HFFc6 (cell line): Measurements from ENCODE around the gene HBM. TPM values are rescaled to one million over a fixed set of nuclear protein-coding genes. Genes with fewer than 3 reads are reported as not detected.
"Not testable (repeated sequence)": the region's sequence is repeated elsewhere in the genome, so short reads cannot be mapped to it uniquely, and the experiment has no call there.

Experiments
- DNase-seq: peaks from one replicate; pipeline ENCODE4 v3.0.0-alpha.2; 2018
- H3K27ac Mint-ChIP-seq: 2 replicates; pipeline ENCODE4 v1.8.0; 2020; ENCODE audit warnings: mild to moderate bottlenecking, mixed read lengths
- H3K27me3 Mint-ChIP-seq: 2 replicates; pipeline ENCODE4 v1.8.0; 2021; ENCODE audit warnings: mild to moderate bottlenecking, moderate library complexity, mixed read lengths; ENCODE audit not compliant: insufficient read depth
- H3K36me3 Mint-ChIP-seq: 2 replicates; pipeline ENCODE4 v1.8.0; 2021; ENCODE audit warnings: low read depth, mixed read lengths
- H3K4me1 Mint-ChIP-seq: 2 replicates; pipeline ENCODE4 v1.8.0; 2020; ENCODE audit warnings: low read depth, mixed read lengths
- H3K4me3 Mint-ChIP-seq: 2 replicates; pipeline ENCODE4 v1.8.0; 2020; ENCODE audit warnings: mild to moderate bottlenecking, moderate library complexity, mixed read lengths
- H3K9me3 Mint-ChIP-seq: 2 replicates; pipeline ENCODE4 v1.8.0; 2020; ENCODE audit warnings: mild to moderate bottlenecking, mixed read lengths
- total RNA-seq, 6 experiments: library from RNA; stranded (reverse); fragmentation: NEBNext Ultra II Directional; extraction: Animal tissue kit (Norgen Biotek cat#: 25700); gene quantifications; 2 replicates in 1 of 6; 3 replicates in 5 of 6; pipeline ENCODE4 v1.2.3, GENCODE V29; 2021
- TF ChIP-seq, protein P1 (sequence below): fragments of 200-600 bp; sonication (generic); IDR thresholded peaks from 2 replicates; pipeline ENCODE4 v1.5.0; 2021; ENCODE audit warnings: antibody characterized with exemption, mild to moderate bottlenecking

The HBM gene
- total RNA-seq, 6 experiments from 2014 or later: not detected

DNA sequence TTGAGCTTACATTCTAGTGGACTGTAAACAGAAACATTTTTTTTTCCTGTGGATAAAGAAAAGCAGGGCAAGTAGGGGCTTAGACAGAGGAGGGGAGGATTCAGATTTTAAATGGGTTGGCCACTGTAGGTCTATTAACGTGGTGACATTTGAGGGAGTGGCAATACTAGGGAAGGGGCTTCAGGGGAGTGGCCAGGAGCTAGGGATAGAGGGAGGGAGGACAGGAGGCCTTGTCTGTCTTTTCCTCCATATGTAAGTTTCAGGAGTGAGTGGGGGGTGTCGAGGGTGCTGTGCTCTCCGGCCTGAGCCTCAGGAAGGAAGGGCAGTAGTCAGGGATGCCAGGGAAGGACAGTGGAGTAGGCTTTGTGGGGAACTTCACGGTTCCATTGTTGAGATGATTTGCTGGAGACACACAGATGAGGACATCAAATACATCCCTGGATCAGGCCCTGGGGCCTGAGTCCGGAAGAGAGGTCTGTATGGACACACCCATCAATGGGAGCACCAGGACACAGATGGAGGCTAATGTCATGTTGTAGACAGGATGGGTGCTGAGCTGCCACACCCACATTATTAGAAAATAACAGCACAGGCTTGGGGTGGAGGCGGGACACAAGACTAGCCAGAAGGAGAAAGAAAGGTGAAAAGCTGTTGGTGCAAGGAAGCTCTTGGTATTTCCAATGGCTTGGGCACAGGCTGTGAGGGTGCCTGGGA, 6.5 kb upstream of the HBM start:
- no peak overlapping the region for H3K4me3 Mint-ChIP-seq
- DNase-seq: no peak
- peaks cover 15% of the 10 kb centered on the region for H3K27me3 Mint-ChIP-seq
- H3K36me3 Mint-ChIP-seq: peaks cover 5% of the 10 kb centered on the region; the same call in 1 of the 2 replicates
- H3K9me3 Mint-ChIP-seq: no peaks in the 10 kb centered on the region
- H3K27ac Mint-ChIP-seq: no peak overlapping the region
- TF ChIP-seq, protein P1, sequence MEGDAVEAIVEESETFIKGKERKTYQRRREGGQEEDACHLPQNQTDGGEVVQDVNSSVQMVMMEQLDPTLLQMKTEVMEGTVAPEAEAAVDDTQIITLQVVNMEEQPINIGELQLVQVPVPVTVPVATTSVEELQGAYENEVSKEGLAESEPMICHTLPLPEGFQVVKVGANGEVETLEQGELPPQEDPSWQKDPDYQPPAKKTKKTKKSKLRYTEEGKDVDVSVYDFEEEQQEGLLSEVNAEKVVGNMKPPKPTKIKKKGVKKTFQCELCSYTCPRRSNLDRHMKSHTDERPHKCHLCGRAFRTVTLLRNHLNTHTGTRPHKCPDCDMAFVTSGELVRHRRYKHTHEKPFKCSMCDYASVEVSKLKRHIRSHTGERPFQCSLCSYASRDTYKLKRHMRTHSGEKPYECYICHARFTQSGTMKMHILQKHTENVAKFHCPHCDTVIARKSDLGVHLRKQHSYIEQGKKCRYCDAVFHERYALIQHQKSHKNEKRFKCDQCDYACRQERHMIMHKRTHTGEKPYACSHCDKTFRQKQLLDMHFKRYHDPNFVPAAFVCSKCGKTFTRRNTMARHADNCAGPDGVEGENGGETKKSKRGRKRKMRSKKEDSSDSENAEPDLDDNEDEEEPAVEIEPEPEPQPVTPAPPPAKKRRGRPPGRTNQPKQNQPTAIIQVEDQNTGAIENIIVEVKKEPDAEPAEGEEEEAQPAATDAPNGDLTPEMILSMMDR: no peak
- peaks cover 8% of the 10 kb centered on the region for H3K4me1 Mint-ChIP-seq

DNA sequence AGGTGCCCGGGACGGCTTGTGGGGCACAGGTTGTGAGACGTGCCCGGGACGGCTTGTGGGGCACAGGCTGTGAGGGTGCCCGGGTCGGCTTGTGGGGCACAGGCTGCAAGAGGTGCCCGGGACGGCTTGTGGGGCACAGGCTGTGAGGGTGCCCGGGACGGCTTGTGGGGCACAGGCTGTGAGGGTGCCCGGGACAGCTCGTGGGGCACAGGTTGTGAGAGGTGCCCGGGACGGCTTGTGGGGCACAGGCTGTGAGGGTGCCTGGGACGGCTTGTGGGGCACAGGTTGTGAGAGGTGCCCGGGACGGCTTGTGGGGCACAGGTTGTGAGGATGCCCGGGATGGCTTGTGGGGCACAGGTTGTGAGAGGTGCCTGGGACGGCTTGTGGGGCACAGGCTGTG, 5.5 kb upstream of the HBM start:
- not testable (repeated sequence) for H3K9me3 Mint-ChIP-seq, H3K27ac Mint-ChIP-seq, DNase-seq, H3K4me3 Mint-ChIP-seq, H3K36me3 Mint-ChIP-seq, H3K4me1 Mint-ChIP-seq, H3K27me3 Mint-ChIP-seq

DNA sequence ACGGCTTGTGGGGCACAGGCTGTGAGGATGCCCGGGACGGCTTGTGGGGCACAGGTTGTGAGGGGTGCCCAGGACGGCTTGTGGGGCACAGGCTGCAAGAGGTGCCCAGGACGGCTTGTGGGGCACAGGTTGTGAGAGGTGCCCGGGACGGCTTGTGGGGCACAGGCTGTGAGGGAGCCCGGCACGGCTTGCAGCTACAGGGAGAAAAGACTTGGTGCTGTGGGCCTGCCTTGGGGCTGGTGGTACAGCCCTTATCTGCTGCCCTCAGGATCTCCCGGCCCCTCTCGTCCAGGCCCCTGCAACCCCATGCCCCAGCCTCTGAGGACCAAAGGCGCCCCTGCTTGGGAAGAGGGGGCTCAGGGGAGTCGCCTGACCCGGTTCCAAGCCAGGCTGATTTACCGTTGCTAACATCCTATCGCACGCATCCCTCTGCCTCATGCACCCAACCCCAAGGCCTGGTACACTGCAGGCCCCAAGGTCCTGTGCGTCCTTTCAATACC, 5.0 kb upstream of the HBM start:
- no peaks in the 10 kb centered on the region for H3K36me3 Mint-ChIP-seq
- H3K4me1 Mint-ChIP-seq: no peaks in the 10 kb centered on the region
- H3K27me3 Mint-ChIP-seq: peaks cover 9% of the 10 kb centered on the region
- no peaks in the 10 kb centered on the region for H3K9me3 Mint-ChIP-seq
- TF ChIP-seq, protein P1: no peak
- no peak overlapping the region for H3K27ac Mint-ChIP-seq
- H3K4me3 Mint-ChIP-seq: no peak overlapping the region
- no peak for DNase-seq

DNA sequence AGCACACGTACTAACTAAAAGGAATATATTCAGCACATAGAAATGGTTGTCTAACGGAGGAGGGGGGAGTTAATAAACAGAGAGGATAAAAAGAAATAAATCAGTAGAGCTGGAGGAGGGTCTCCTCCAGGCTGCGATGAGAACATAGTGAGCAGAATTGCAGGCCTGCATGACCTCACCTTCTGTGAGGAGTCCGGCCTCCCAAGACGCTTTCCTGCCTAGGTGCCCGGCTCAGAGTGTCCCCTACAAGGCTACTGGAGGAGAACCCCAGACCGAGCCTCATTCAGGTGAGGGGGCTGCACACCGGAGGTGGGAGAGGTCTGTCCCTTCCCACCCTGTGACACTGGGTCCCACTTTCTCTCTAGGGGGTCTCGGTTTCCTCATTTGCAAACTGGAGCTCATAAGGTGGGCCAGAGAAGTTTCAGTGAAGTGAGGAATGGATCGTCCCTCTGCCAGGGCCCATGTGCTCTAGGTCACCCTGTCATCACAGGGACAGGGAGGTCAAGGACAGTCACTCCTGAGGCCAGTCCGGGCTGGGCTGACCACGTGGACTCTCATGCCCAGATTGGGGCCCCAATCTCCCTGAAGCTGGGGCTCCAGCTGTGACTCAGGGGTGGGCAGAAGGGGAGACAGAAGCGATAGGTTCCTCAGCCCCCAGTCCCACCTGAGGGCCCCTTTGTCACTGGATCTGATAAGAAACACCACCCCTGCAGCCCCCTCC, 3.3 kb upstream of the HBM start:
- Mint-ChIP-seq H3K27ac (no peak overlapping the region), H3K4me1 (no peaks in the 10 kb centered on the region), H3K27me3 (peaks cover 14% of the 10 kb centered on the region)

DNA sequence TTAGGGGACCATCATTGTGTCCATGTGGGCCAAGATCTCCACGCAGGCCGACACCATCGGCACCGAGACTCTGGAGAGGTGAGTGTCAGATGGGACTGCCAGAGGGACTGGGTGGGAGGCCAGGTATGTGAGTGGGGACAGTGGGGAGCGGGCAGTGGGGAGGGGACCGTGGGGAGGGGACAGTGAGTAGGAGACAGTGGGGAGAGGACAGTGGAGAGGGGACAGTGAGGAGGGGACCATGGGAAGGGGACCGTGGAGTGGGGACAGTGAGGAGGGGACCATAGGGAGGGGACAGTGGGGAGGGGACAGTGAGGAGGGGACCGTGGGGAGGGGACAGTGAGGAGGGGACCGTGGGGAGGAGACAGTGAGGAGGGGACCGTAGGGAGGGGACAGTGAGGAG, 2.6 kb upstream of the HBM start:
- H3K4me1 Mint-ChIP-seq, H3K4me3 Mint-ChIP-seq, H3K36me3 Mint-ChIP-seq, DNase-seq, H3K27ac Mint-ChIP-seq, H3K9me3 Mint-ChIP-seq: not testable (repeated sequence)
- peaks cover 17% of the 10 kb centered on the region for H3K27me3 Mint-ChIP-seq

More for the DNA sequence above, 3.3 kb upstream of the HBM start:
- Mint-ChIP-seq H3K9me3 (no peaks in the 10 kb centered on the region), H3K36me3 (no peaks in the 10 kb centered on the region), H3K4me3 (no peak overlapping the region)
- DNase-seq: no peak
- TF ChIP-seq, protein P1: no peak

DNA sequence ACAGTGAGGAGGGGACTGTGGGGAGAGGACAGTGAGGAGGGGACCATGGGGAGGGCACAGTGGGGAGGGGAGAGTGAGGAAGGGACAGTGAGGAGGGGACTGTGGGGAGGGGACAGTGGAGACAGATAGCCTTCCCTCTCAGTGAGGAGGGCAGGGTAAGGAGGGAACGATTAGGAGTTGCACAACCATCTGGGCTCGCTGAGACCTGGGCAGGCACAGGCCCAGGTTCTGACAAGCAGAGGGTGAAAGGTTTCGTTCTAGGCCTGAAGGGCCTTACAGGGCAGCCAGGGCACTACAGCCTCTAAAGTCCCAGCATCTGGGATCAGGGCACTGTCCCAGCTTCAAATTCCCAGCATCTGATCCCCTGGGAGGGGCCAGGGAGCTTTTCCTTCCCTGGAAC, 2.1 kb upstream of the HBM start:
- not testable (repeated sequence) for H3K4me3 Mint-ChIP-seq, H3K4me1 Mint-ChIP-seq, H3K9me3 Mint-ChIP-seq, H3K36me3 Mint-ChIP-seq, DNase-seq, H3K27ac Mint-ChIP-seq
- H3K27me3 Mint-ChIP-seq: peaks cover 23% of the 10 kb centered on the region

DNA sequence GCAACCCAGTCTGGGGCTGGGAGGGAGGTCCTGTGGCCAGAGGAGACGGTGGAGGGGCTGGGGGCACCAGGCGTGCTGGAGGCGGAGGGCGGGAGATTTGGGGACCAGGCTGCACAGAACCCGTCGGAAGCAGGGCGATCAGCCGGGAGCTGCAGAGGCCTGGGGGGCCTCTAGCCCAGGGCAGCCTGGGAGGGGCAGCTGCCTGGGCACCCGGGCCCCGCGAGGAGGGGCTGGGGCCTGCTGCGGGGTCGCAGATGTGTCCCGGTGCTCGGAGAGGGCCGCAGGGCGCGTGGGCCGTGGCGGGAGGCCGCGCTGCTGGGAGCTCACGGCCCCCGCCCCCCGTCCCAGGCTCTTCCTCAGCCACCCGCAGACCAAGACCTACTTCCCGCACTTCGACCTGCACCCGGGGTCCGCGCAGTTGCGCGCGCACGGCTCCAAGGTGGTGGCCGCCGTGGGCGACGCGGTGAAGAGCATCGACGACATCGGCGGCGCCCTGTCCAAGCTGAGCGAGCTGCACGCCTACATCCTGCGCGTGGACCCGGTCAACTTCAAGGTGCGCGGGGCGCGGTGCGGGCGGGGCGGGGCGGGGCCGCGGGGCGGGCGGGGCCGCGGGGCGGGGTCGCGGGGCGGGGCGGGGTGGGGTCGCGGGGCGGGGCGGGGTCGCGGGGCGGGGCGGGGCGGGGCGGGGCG, 1.5 kb upstream of the HBM start:
- H3K36me3 Mint-ChIP-seq, H3K27ac Mint-ChIP-seq, H3K4me1 Mint-ChIP-seq, H3K9me3 Mint-ChIP-seq, DNase-seq, H3K4me3 Mint-ChIP-seq: not testable (repeated sequence)
- peaks cover 24% of the 10 kb centered on the region for H3K27me3 Mint-ChIP-seq
